NK-92 treated with Interleukin-12 subunit alpha and Interleukin-12 subunit beta, amount 100 ng/mL, for 24 hours (cell line): ENCODE measurements around the gene ZC3H13.
"Not testable (repeated sequence)": the region's sequence is repeated elsewhere in the genome, so short reads cannot be mapped to it uniquely, and the experiment has no call there.

ENCODE experiments used
- DNase-seq: peaks from one replicate; lab custom pipeline; 2025; lab: John Stamatoyannopoulos, UW

Gene ZC3H13

DNA sequence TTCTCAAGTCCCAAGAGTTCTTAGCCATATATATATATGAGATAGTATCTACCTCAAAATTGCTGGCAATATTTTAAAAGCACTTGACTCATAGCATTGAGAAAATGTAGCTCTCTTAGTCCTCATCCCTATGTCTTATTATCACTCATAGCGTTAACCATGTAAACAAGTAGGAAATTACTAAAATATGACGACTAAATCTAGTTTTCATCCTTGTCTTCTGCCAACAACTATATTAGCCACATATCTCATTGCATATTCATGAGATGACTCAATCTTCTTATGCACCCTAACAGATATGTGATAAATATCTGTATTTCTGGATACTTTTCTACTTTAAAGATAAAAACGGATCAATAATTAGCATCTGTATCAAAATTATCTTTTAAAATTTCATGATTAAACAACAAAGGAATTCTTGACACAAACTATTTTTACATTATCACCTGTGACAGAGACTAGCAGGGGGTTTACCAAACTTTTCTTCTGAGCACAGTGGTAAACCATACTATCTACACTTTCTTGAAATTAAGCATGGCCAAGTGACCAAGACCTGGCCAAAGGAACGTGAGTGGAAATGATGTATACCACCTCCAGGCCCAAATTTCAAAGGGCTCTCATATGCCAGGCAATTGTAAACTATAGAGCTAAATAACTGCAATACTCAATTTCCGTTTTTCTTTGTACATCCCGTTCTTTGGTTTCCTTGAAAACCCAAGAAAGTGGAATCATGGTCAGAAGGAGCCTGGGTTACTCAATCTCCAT lies 45.7 kb downstream of the ZC3H13 start:
- DNase-seq, result no peak

DNA sequence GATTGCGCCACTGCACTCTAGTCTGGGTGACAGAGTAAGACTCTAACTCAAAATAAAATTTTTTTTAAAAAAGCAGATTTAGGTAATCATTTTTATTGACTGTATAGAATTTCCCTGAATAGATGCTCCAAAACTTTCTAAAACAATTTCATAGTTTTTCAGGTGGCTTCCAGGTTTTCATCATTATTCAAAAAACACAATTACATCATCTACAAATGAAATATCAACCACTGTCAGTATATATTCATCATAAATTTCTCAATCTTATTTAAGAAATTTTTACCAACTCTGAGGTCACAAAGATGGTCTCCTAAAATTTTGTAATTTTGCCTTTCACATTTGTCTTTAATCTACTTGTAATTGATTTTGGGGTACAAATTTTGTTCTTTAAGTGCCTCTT lies 48.1 kb downstream of the ZC3H13 start:
- no peak for DNase-seq

DNA sequence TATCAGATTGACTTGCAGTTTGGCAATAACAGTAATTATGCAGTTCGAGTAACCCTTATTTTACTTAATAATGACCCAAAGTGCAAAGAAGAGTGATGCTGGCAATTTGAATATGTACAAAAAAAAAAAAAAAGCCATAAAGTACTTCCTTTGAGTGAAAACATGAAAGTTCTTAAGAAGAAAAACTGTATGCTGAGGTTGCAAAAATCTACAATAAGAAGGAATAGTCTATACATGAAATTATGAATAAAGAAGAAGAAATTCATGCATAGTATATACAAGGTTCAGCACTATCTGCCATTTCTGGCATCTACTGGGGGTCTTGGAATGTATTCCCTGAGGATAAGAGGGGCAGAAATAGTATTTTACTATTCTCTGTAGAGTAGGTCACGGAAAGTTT lies 55.9 kb downstream of the ZC3H13 start:
- DNase-seq, result no peak

DNA sequence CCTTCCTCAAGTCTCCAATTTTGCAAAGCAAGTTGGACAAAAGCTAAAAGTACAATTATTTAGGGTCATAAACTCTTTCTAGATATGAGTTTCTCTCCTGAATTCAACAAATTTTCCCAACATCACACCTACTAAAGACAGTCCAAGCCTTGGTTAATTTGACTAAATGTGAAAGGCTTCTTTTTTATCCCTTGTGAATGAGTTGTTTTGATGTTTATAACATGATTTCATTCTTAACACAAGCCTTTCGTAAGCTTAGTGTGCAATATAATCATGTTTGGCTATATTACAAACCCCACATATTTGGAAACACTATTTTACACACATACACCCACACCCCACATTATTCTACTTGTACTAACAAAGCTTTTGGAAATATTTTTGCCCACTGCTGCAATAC lies 57.3 kb downstream of the ZC3H13 start:
- no peak for DNase-seq

DNA sequence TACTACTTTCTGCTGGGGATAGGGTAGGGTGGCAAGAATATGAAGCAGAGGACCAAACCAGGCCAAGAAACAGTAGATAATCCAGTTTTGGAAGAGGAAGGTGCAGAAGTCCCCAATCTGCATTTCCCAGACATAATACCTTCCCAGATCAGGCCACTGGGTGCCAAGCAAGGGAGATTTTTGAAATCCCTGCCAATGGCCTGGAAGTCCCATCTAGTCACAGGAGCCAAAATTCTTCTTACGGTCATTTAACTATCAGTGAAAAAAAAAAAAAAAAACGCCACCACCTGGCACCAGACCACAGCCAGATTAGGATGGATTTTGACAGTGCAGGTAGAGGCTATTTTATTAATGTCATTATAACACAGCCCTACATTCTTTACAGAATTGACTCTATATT lies 57.8 kb downstream of the ZC3H13 start:
- DNase-seq, result no peak

DNA sequence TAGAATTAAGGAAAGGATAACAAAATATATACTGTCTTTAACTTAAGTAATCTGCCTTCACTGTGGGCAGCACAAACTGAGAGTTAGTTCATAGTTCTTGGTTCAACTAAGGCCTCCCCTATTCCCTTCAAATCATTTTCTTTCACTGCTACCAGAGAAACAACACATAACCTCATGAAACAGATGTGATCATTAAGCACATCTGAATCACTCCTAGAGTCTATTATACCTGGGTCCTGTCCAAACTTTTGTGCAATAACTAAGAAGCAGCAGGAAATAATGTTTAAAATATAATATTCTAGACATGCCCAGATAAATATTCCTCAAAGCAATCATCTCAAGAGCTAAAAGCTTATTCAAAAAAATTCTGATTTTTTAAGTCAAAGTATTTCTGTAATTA lies 62.9 kb downstream of the ZC3H13 start:
- no peak for DNase-seq

- not testable (repeated sequence) for DNase-seq
Observed at GRCh38 chr13:45981127-45981526, 71.4 kb downstream of the ZC3H13 start.

DNA sequence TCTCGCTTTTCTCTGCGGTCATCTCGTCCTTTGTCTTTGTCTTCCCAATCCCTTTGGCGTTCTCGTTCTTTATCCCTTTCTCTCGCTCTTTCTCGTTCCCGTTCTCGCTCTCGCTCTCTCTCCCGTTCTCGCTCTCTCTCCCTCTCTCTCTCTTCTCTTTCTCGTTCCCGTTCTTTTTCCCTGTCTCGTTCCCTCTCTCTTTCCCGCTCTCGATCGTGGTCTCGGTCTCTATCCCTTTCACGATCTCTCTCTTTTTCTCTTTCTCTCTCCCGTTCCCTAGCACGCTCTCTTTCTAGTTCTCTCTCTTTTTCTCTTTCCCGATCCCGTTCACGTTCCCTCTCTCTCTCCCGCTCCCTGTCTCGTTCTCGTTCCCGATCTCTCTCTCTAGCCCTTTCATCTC lies 77.2 kb downstream of the ZC3H13 start:
- DNase-seq, result no peak

DNA sequence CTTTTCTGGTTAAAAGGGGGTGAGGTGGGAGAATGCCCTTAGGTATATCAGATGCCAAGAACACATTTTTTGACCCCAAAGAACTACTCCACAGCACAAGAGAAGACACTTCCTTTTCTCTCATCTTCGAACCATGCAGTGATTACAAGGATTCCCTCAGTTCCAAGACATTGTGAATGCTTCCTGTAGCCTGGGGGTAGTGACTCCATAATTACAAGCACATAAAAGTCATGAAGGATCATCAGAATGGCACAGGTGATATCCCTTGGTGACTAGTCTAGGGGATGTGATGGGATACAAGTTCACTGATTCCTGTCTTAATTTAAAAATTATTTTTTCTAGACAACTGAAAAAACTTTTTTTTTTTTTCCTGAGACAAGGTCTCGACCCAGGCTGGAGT lies 78.0 kb downstream of the ZC3H13 start:
- DNase-seq, result no peak

DNA sequence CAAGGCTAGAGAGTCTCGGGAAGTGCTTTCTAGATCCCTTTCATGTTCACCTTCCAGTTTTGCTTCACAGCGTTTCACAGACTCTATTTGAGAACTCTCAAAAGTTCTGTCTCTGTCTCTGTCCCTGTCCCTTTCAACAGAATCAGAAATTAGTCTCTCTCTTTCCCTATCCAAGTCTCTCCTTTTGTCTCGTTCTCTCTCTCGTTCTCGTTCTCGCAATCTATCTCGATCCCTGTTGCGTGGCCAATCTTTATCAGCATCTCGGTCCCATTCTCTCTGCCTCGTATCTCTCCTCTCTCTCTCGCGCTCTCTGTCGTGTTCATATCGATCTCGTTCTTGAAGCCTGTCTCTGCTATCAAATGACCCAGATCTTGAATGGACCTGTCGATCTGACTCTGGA lies 85.0 kb downstream of the ZC3H13 start:
- no peak for DNase-seq

GRCh38 chr13:45966715-45967114 lies 85.8 kb downstream of the ZC3H13 start:
- DNase-seq, result no peak

- DNase-seq, result no peak
Observed at GRCh38 chr13:45961468-45961867, 91.1 kb downstream of the ZC3H13 start.

DNA sequence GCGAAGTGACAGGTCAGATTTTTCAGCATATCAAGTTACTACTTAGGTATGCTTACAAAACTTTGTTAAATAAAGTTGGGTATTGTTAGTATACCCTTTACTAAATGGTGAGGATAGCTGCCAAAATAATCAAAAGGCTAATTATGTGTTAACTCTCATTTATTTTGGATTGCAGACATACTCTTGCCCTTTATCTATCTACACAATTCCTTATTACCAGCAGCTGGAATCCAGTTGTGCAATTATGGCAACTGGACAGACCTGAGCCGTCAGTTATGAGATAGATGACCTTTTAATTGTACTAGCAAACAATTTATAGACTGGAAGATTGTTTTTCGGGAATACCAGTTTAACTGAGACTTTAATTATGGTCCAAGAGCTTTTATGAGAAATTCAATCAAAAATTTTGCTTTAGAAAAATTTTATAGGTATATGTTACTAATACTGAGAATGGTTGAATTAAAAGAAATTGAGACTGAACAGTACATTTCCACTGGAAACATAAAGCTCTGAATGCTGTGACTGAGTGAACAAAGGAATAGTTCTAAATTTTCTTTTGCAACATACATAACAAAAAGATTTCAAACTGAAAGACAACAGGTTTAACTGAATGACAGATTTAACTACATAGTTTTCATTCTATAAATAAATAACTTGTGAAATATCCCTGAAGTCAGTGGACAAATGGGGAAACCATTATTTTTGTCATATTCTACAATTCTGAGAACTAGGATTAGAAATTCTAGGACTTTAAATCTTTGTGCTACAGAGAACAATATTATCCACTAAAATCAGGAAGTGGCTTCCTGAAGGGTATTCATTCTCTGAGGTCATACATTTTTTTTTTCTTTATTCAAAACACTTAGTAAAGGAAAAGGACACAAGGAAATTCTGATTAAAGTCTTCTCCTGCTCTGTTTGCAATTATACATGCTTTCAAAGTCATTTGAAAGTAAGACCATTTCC lies 97.4 kb downstream of the ZC3H13 start:
- no peak for DNase-seq

DNA sequence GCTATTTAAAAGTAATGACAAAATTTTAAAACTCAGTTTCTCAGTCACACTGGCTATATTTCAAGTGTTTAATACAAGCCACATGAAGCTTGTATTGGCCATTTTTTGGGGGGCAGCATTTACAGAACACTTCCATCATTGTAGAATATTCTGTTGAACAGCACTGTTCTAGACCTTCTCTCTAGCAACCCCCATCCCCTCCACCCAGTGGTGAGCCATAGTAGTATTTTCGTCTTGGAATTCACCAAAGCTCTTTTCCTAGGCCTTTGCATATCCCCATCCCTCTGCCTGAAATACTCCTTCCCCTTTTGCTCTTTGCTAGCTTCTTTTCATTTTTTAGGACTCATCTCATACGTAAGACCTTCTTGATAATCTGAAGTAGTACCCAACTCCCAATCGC lies 99.5 kb downstream of the ZC3H13 start:
- no peak for DNase-seq

DNA sequence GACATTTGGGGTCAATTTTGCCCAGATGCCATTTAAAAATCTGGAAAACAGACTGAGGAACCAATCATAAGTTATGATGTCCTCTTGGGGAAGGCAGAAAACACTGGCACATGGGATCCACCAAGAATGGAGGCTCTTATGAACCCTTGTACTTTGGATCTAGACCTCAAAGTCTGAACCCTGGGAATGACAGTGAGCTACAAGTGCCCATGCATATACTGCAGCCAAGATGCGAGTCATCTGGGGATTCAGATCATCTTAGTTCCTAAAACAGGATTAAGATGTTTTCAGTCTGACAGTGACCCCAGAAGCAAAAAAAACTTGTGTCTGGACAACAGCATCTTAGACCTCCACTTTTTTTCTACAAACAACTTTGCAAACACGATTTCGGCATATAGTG lies 100.8 kb downstream of the ZC3H13 start:
- DNase-seq, result no peak

DNA sequence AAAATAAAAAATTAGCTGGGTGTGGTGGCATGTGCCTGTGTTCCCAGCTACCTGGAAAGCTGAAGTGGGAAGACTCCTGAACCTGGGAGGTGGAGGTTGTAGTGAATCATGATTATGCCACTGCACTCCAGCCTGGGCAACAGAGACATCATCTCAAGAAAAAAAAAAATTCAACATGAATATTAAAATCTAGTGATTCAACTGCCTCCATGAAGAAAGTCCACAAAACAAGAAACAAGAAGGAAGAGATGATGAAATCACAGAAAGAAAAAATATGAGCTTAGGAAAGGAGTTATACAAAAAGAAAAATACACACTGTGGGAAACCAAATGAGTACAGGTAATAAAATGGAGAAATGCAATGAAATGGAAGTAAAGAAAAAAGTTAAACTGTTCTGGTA lies 101.4 kb downstream of the ZC3H13 start:
- no peak for DNase-seq

- DNase-seq, result no peak
Observed at GRCh38 chr13:45950386-45951000, 102.1 kb downstream of the ZC3H13 start.

DNA sequence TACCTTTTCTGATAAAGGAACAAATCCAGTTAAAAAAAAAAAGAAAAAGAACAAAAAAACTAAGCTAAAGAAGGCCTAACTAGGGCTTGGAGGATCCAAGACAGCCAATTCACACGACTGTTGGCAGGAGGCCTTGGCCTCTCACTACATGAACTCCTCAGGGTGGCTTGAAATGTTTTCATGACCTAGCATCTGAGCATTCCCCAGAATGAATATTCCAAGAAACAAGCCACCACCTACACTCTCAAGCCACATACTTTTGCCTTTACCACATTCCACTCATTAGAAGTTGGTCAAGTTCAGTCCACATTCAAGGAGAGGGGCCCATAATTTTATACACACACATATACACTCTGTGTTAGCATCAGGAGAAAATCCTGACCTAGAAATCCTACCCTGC lies 103.4 kb downstream of the ZC3H13 start:
- DNase-seq, result no peak

DNA sequence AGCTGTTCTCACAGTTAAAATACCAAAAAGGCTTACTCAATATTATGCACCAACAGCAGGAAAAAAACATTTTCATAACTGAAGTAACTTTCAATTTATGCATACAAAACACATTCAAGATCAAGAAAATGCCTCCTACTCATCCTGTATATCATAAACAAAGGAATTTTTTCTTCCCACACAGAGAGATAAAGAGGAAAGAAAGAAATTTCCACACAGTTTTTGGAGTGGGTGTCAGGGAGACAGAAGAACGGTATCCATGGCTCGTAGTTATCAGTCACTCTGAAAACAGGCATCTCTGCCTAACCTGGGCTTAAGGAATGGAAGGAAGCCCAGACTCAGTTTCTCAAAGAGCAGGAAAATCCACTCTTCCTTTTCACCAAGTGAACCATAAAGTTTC lies 108.6 kb downstream of the ZC3H13 start:
- DNase-seq, result no peak

DNA sequence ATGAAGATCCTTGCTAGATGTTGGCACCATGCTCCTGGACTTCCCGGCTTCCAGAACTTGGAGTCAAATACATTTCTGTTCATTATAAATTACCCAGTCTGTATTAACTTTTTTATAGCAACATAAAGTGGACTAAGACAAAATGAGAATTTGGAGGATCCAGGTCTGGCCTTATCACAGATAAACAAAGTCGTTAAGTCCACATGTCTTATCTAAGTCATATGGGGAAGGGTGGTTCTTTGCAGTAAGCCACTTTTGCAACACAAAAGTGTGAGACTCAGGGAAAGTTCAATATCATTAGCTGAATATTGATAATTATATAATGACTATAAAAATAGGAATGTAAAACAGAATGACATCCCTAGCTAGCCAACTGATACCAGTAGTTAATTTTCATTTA lies 109.4 kb downstream of the ZC3H13 start:
- DNase-seq, result no peak

GRCh38 chr13:45941261-45941660 lies 111.3 kb downstream of the ZC3H13 start:
- DNase-seq, result no peak

- DNase-seq, result no peak
Observed at GRCh38 chr13:45940061-45940460, 112.5 kb downstream of the ZC3H13 start.

GRCh38 chr13:45936621-45937020 lies 115.9 kb downstream of the ZC3H13 start:
- no peak for DNase-seq
